ENCODE data around the gene MC3R. TPM values are rescaled to one million over a fixed set of nuclear protein-coding genes. Genes with fewer than 3 reads are reported as not detected.
A peak's percentile ranks its signal among the peaks of the same experiment; 100 is the strongest.
"Not testable (repeated sequence)": the region's sequence is repeated elsewhere in the genome, so short reads cannot be mapped to it uniquely, and the experiment has no call there.

MC3R gene
- total and polyA plus RNA-seq, 4 donors: 0.17 to 0.24 (median 0.20) TPM; not detected in 1

DNA sequence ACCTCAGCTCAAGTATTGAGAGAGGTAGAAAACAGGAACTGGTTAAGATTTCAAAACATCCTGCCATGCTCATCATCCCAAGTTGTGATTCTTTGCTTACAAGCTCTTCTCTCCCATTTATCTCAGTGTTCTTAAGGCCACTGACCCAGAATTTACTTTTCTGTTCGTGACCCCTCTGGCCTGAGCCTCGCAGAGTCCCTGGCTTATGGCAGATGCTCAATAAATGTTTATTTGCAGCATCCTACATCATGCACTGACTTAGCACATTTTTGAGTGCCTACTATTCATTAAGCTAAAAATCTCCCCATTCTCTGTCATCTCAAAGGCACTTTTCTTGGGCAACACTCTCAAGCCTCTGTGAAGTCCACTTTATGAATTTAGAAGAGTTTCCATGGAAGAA, 33.4 kb upstream of the MC3R start:
- DNase-seq (ENCODE audit: low read depth in 4 of 6, low spot score in 6 of 6): no peak
- no peaks in the 10 kb centered on the region for H3K4me1 ChIP-seq (ENCODE audit: control insufficient read depth, insufficient read depth, low read length)
- no peaks in the 10 kb centered on the region for H3K27me3 ChIP-seq (ENCODE audit: control insufficient read depth, insufficient read depth, low read length)
- H3K4me3 ChIP-seq (ENCODE audit: low read depth, low read length): no peak overlapping the region
- no peaks in the 10 kb centered on the region for H3K36me3 ChIP-seq (ENCODE audit: control insufficient read depth, insufficient read depth, low read length)
- no peak overlapping the region for H3K27ac ChIP-seq (ENCODE audit: low read depth, low read length)
- no peaks in the 10 kb centered on the region for H3K9me3 ChIP-seq (ENCODE audit: control insufficient read depth, insufficient read depth, low read length)
- WGBS (ENCODE audit: insufficient coverage): 82% methylated on average over 1 of the region's 2 CpGs

DNA sequence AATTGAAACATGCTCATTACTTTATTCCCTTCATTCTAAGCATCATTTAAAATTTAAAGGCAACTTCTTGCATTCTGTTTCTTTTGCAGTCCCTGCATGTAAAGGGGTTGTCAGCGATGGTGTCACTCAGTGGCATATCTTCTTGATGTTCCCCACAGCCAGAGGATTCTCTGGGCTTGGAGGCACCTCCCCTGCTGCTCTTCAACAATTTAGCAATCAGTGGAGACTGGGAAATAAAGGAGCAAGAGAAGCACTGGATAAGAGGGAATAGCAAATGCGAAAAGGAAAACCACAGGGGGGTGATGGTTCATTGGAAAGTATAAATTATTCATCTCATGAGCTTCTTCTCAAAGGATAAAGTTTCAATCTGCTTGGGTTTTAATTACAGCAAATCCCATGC, 30.7 kb upstream of the MC3R start:
- WGBS (ENCODE audit: insufficient coverage): 20% methylated on average over 1 of the region's 2 CpGs
- no peaks in the 10 kb centered on the region for H3K4me1 ChIP-seq (ENCODE audit: control insufficient read depth, insufficient read depth, low read length)

DNA sequence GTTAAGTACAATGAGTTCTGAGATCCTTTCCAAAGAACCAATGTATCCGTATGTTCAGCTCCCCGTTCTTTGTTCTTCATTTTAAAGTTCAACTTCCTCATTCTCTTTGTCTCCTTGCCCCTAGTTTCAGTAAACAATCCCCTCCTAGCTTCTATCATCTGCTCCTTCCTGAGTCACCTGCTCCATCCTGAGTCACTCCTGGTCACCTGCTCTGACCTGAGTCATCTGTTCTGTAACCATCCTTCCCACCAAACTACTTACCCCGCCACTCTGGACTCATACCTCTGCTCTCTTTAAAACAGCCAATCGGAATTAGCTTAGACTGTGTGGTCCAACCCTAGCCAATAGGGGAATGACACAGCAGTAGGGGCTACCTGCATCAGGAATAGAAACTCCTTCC, 27.3 kb upstream of the MC3R start:
- H3K4me3 ChIP-seq (ENCODE audit: low read depth, low read length); H3K9me3 ChIP-seq (ENCODE audit: control insufficient read depth, insufficient read depth, low read length); DNase-seq (ENCODE audit: low read depth in 4 of 6, low spot score in 6 of 6); H3K36me3 ChIP-seq (ENCODE audit: control insufficient read depth, insufficient read depth, low read length); H3K4me1 ChIP-seq (ENCODE audit: control insufficient read depth, insufficient read depth, low read length); H3K27ac ChIP-seq (ENCODE audit: low read depth, low read length); H3K27me3 ChIP-seq (ENCODE audit: control insufficient read depth, insufficient read depth, low read length): not testable (repeated sequence)
- WGBS (ENCODE audit: insufficient coverage): 90% methylated on average over 4 of the region's 4 CpGs

More for the DNA sequence above, 30.7 kb upstream of the MC3R start:
- H3K36me3 ChIP-seq (ENCODE audit: control insufficient read depth, insufficient read depth, low read length): no peaks in the 10 kb centered on the region
- H3K9me3 ChIP-seq (ENCODE audit: control insufficient read depth, insufficient read depth, low read length): no peaks in the 10 kb centered on the region
- H3K4me3 ChIP-seq (ENCODE audit: low read depth, low read length): no peak overlapping the region
- H3K27me3 ChIP-seq (ENCODE audit: control insufficient read depth, insufficient read depth, low read length): no peaks in the 10 kb centered on the region
- DNase-seq (ENCODE audit: low read depth in 4 of 6, low spot score in 6 of 6): peak in 1 of 6 donors; percentile 54
- H3K27ac ChIP-seq (ENCODE audit: low read depth, low read length): no peak overlapping the region

DNA sequence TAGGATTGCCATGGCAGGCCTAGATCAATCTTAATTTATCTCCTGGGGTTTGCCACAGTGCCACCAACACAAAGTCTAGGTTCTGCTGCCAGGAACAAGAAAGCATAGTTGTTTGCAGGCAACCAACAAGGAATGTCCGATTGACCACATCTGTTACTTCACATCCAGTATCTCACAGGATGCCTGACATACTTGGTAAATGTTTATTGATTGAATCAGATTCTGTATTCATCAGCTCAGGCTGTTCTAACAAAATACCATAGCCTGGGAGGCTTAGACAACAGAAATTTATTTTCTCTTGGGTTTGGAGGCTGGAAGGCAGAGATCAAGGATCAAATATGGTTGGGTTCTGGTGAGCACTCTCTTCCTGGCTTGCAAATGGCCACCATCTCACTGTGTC, 26.3 kb upstream of the MC3R start:
- H3K27me3 ChIP-seq (ENCODE audit: control insufficient read depth, insufficient read depth, low read length): no peaks in the 10 kb centered on the region
- DNase-seq (ENCODE audit: low read depth in 4 of 6, low spot score in 6 of 6): no peak
- no peak overlapping the region for H3K27ac ChIP-seq (ENCODE audit: low read depth, low read length)
- no peaks in the 10 kb centered on the region for H3K36me3 ChIP-seq (ENCODE audit: control insufficient read depth, insufficient read depth, low read length)
- no peaks in the 10 kb centered on the region for H3K9me3 ChIP-seq (ENCODE audit: control insufficient read depth, insufficient read depth, low read length)
- no peaks in the 10 kb centered on the region for H3K4me1 ChIP-seq (ENCODE audit: control insufficient read depth, insufficient read depth, low read length)
- WGBS (ENCODE audit: insufficient coverage): no CpG with 5 or more reads among the region's 1 CpG
- no peak overlapping the region for H3K4me3 ChIP-seq (ENCODE audit: low read depth, low read length)

DNA sequence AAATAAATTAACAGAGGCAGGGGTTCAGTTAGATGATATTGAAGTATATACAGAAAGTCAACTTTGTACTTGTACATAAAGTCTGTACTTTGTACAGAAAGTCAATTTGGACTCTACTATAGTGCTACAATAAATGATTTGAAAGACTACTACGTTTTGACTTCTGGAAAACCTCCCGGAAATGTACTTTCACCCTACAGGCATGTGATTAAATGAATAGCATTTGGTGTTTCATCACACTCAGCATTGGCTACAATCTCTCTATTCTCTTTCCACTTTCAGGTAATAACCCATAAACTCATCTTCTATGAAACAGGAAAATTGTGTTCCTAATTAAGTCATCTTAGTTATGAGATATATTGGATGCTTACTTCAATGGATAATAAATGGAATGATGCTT, 25.6 kb upstream of the MC3R start:
- H3K27me3 ChIP-seq (ENCODE audit: control insufficient read depth, insufficient read depth, low read length): no peaks in the 10 kb centered on the region
- WGBS (ENCODE audit: insufficient coverage): no CpG with 5 or more reads among the region's 2 CpGs

DNA sequence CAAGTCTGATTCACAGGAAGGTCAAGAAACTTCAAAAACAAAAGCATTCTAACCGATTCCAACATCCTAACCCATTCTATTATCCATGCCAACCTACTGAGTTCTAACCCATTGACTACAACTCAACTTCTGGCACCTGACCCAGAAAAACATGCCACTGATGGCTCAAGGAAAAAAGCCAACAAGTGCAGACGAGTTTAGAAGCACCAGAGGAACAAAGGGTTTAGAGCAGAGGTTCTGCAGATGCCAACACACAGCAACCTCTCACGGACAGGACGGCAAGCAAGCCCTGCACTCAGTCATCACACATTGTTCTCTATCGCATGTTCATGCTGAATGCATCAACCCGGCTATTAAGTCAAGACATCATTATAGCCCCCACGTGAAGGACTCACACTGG, 25.2 kb upstream of the MC3R start:
- no peaks in the 10 kb centered on the region for H3K36me3 ChIP-seq (ENCODE audit: control insufficient read depth, insufficient read depth, low read length)
- DNase-seq (ENCODE audit: low read depth in 4 of 6, low spot score in 6 of 6): no peak
- no peaks in the 10 kb centered on the region for H3K27me3 ChIP-seq (ENCODE audit: control insufficient read depth, insufficient read depth, low read length)
- H3K9me3 ChIP-seq (ENCODE audit: control insufficient read depth, insufficient read depth, low read length): no peaks in the 10 kb centered on the region
- WGBS (ENCODE audit: insufficient coverage): 75% methylated on average over 7 of the region's 7 CpGs
- no peaks in the 10 kb centered on the region for H3K4me1 ChIP-seq (ENCODE audit: control insufficient read depth, insufficient read depth, low read length)
- no peak overlapping the region for H3K4me3 ChIP-seq (ENCODE audit: low read depth, low read length)
- no peak overlapping the region for H3K27ac ChIP-seq (ENCODE audit: low read depth, low read length)

More for the DNA sequence above, 25.6 kb upstream of the MC3R start:
- Histone ChIP-seq H3K36me3 (ENCODE audit: control insufficient read depth, insufficient read depth, low read length) (no peaks in the 10 kb centered on the region), H3K4me1 (ENCODE audit: control insufficient read depth, insufficient read depth, low read length) (no peaks in the 10 kb centered on the region), H3K27ac (ENCODE audit: low read depth, low read length) (no peak overlapping the region), H3K9me3 (ENCODE audit: control insufficient read depth, insufficient read depth, low read length) (no peaks in the 10 kb centered on the region), H3K4me3 (ENCODE audit: low read depth, low read length) (no peak overlapping the region)
- no peak for DNase-seq (ENCODE audit: low read depth in 4 of 6, low spot score in 6 of 6)

DNA sequence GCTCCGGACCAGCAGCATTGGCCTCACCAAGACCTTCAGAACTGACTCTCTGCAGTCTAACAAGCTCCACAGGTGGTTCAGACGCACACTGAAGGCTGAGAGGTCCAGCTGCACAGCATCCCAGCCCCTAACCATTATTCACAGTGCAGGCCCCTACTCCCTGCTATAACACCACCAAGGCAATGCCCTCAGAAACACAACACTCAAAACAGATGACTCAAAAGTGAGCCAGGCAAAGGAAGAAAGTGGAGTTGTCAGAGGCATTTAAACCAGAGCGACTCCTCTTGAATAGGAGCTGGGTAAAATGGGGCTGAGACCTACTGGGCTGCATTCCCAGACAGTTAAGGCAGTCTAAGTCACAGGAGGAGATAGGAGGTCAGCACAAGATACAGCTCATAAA, 20.5 kb upstream of the MC3R start:
- DNase-seq (ENCODE audit: low read depth in 4 of 6, low spot score in 6 of 6): no peak

DNA sequence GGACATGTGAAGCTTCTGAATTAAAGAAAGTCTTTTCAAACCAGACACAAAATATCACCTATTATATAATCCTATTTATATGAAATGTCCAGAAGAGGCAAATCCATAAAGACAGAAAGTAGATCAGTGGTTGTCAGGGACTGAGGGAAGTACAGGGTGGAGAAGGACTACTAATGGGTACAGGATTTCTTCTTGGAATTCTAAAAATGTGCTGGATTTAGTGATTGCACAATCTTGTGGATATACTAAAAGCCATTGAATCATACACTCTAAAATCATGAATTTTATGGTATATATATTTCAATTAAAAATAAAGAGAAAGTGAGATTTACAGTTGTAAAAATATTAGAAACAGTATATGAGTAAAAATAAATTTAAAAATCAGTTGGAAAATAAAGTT, 18.7 kb upstream of the MC3R start:
- no peaks in the 10 kb centered on the region for H3K36me3 ChIP-seq (ENCODE audit: control insufficient read depth, insufficient read depth, low read length)
- no peak for DNase-seq (ENCODE audit: low read depth in 4 of 6, low spot score in 6 of 6)
- no peaks in the 10 kb centered on the region for H3K9me3 ChIP-seq (ENCODE audit: control insufficient read depth, insufficient read depth, low read length)
- no peaks in the 10 kb centered on the region for H3K4me1 ChIP-seq (ENCODE audit: control insufficient read depth, insufficient read depth, low read length)
- no peak overlapping the region for H3K27ac ChIP-seq (ENCODE audit: low read depth, low read length)
- no peak overlapping the region for H3K4me3 ChIP-seq (ENCODE audit: low read depth, low read length)
- H3K27me3 ChIP-seq (ENCODE audit: control insufficient read depth, insufficient read depth, low read length): no peaks in the 10 kb centered on the region

More for the DNA sequence above, 20.5 kb upstream of the MC3R start:
- H3K4me3 ChIP-seq (ENCODE audit: low read depth, low read length): no peak overlapping the region
- no peaks in the 10 kb centered on the region for H3K4me1 ChIP-seq (ENCODE audit: control insufficient read depth, insufficient read depth, low read length)
- H3K36me3 ChIP-seq (ENCODE audit: control insufficient read depth, insufficient read depth, low read length): no peaks in the 10 kb centered on the region
- H3K27me3 ChIP-seq (ENCODE audit: control insufficient read depth, insufficient read depth, low read length): no peaks in the 10 kb centered on the region
- 57% methylated on average over 3 of the region's 3 CpGs for WGBS (ENCODE audit: insufficient coverage)
- no peaks in the 10 kb centered on the region for H3K9me3 ChIP-seq (ENCODE audit: control insufficient read depth, insufficient read depth, low read length)
- no peak overlapping the region for H3K27ac ChIP-seq (ENCODE audit: low read depth, low read length)

DNA sequence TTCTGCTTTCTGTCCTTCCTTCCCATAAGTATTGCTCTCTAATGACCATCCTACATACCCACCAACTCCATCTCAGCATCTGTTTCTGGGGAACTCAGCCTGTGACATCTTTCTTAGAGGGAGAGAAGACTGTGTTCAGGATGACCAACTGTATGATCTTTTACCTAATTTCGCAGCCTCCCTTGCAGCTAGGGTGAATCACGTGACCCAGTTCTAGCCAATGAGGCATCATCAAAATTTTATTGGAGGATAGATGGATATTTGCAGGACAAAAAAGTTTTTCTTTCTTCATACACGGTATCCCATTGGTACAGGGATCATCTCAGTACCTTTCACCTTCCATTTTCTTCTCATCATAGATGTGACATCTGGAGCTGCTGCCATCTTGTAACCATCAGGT, 14.4 kb upstream of the MC3R start:
- H3K36me3 ChIP-seq (ENCODE audit: control insufficient read depth, insufficient read depth, low read length): no peaks in the 10 kb centered on the region
- no peak overlapping the region for H3K4me3 ChIP-seq (ENCODE audit: low read depth, low read length)
- no peaks in the 10 kb centered on the region for H3K27me3 ChIP-seq (ENCODE audit: control insufficient read depth, insufficient read depth, low read length)
- no peaks in the 10 kb centered on the region for H3K9me3 ChIP-seq (ENCODE audit: control insufficient read depth, insufficient read depth, low read length)
- no CpG with 5 or more reads among the region's 3 CpGs for WGBS (ENCODE audit: insufficient coverage)
- H3K4me1 ChIP-seq (ENCODE audit: control insufficient read depth, insufficient read depth, low read length): no peaks in the 10 kb centered on the region
- H3K27ac ChIP-seq (ENCODE audit: low read depth, low read length): no peak overlapping the region
- DNase-seq (ENCODE audit: low read depth in 4 of 6, low spot score in 6 of 6): no peak

DNA sequence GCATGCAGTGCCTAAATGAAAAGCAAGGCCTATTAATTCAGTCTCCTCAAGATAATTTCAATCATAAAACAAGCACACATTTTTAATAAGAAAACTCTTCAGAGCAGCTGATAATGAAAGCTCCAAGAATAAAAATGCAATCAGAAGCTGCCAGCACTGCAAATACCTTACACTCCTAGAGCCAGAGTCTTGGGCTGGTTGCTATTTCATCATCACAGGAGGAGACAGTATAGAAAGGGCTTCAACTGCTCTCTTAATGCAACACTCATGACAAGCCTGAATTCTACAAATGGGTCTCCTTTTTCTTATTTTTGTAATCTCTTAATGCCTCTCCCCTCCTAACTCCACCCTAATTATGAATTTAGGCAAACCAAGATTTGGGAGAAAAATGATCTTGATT, 11.2 kb upstream of the MC3R start:
- no peak overlapping the region for H3K27ac ChIP-seq (ENCODE audit: low read depth, low read length)
- no peaks in the 10 kb centered on the region for H3K4me1 ChIP-seq (ENCODE audit: control insufficient read depth, insufficient read depth, low read length)
- H3K36me3 ChIP-seq (ENCODE audit: control insufficient read depth, insufficient read depth, low read length): no peaks in the 10 kb centered on the region
- H3K4me3 ChIP-seq (ENCODE audit: low read depth, low read length): no peak overlapping the region
- no peaks in the 10 kb centered on the region for H3K9me3 ChIP-seq (ENCODE audit: control insufficient read depth, insufficient read depth, low read length)
- no peaks in the 10 kb centered on the region for H3K27me3 ChIP-seq (ENCODE audit: control insufficient read depth, insufficient read depth, low read length)
- peak in 1 of 6 donors; percentile 19 for DNase-seq (ENCODE audit: low read depth in 4 of 6, low spot score in 6 of 6)
